Breast epithelium (tissue), 4 donors: ENCODE results near the gene FAM107A. TPM values are rescaled to one million over a fixed set of nuclear protein-coding genes. Genes with fewer than 3 reads are reported as not detected.

Experiments
- DNase-seq, 2 donors: peaks; one replicate each; pipeline ENCODE4 v3.0.0-alpha.2; 2019; ENCODE audit warnings: low spot score in 2 of 2
- H3K27ac ChIP-seq, 2 donors: fragments of 200-600 bp; sonication (generic) in 1 of 2; one replicate each; pipeline ENCODE4 v1.5.1; 2016 to 2019; ENCODE audit warnings: mild to moderate bottlenecking in 1 of 2
- H3K27me3 ChIP-seq, 2 donors: fragments of 200-600 bp; sonication (generic) in 1 of 2; one replicate each; pipeline versions ENCODE4 v1.5.1 to v1.6.0; 2017 to 2019; ENCODE audit warnings: control low read depth in 1 of 2, mild to moderate bottlenecking in 1 of 2
- H3K36me3 ChIP-seq: fragments of 200-600 bp; one replicate; pipeline ENCODE4 v1.5.1; 2019
- H3K4me1 ChIP-seq, 2 donors: fragments of 200-600 bp; sonication (generic); one replicate each; pipeline ENCODE4 v1.5.1; 2016 to 2019; ENCODE audit warnings: control low read depth in 1 of 2
- H3K4me3 ChIP-seq, 3 donors: fragments of 200-600 bp; sonication (generic); 1 replicate in 2 of 3; 2 replicates in 1 of 3; pipeline ENCODE4 v1.5.1; 2016 to 2019; ENCODE audit warnings: mild to moderate bottlenecking in 3 of 3, moderate library complexity in 2 of 3
- H3K9me3 ChIP-seq, 2 donors: fragments of 200-600 bp; sonication (generic) in 1 of 2; one replicate each; pipeline ENCODE4 v1.5.1; 2016 to 2019; ENCODE audit warnings: control low read depth in 1 of 2
- POLR2A ChIP-seq: fragments of 450-650 bp; IDR thresholded peaks from one replicate; pipeline ENCODE4 v1.6.1; 2016; ENCODE audit warnings: antibody characterized with exemption, mild to moderate bottlenecking, moderate library complexity
- POLR2AphosphoS5 ChIP-seq, 3 donors: sonication (generic); formaldehyde crosslinking; IDR thresholded peaks; one replicate each; pipeline ENCODE4 v1.6.1; 2017; ENCODE audit warnings: antibody characterized with exemption in 3 of 3
- intact Hi-C: fragments of 100-400 bp; cut with DNase I; formaldehyde crosslinking; loops from one replicate; pipeline ENCODE4 v1.15.1; 2023; ENCODE audit warnings: low total_unique reads
- total RNA-seq, 3 donors: library from RNA; depleted of rRNA; stranded (reverse); fragments of >200 nt; gene quantifications; one replicate each; pipeline ENCODE4 v1.1.0, GENCODE V29; 2016
- TF ChIP-seq, protein P1 (sequence below), 3 donors: fragments of 450-650 bp; IDR thresholded peaks; one replicate each; pipeline ENCODE4 v1.5.1; 2016 to 2017; ENCODE audit warnings: antibody characterized with exemption in 3 of 3, mild to moderate bottlenecking in 3 of 3, moderate library complexity in 3 of 3

FAM107A gene
- total RNA-seq, 3 donors from 2014 or later = 17.7 to 64.5 (median 31.9) TPM

DNA sequence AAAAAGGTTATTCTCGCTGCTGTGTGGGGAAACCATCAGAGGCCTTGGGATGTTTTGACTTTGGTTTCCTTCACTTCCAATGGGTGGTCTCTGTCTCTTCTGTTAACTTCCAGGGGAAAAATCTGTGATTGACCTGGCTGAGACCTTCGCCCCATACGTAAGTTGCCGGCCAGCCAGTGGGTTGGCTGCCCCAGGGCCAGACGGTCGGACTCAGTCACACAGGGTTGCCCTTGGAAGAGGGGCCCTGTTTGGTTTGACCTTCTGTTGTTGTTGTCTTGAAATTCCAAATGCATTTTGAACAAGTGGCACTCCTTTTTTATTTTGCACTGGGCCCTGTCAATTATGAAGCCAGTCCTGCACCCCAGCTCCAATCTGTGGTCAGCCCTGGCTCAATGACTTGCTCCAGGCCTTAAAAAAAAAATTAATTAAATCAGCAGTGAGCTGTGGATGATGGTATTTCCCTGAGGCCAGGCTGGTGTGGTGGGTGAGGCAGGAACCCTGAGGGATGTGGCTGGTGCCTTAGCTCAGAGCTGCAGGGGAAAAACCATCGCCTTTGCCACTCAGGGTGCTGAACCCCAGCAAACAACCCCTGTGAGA, 4.5 kb downstream of the FAM107A start:
- H3K36me3 ChIP-seq = no peaks in the 10 kb centered on the region
- intact Hi-C loops = no loop called here
- H3K27ac ChIP-seq = peak overlapping the region; percentile 25 to 75
- H3K4me1 ChIP-seq = no peaks in the 10 kb centered on the region
- H3K9me3 ChIP-seq = no peaks in the 10 kb centered on the region
- TF ChIP-seq POLR2A (no peak), POLR2AphosphoS5 (IDR thresholded peaks at IDR 0.05) (no peak)
- TF ChIP-seq, protein P1, sequence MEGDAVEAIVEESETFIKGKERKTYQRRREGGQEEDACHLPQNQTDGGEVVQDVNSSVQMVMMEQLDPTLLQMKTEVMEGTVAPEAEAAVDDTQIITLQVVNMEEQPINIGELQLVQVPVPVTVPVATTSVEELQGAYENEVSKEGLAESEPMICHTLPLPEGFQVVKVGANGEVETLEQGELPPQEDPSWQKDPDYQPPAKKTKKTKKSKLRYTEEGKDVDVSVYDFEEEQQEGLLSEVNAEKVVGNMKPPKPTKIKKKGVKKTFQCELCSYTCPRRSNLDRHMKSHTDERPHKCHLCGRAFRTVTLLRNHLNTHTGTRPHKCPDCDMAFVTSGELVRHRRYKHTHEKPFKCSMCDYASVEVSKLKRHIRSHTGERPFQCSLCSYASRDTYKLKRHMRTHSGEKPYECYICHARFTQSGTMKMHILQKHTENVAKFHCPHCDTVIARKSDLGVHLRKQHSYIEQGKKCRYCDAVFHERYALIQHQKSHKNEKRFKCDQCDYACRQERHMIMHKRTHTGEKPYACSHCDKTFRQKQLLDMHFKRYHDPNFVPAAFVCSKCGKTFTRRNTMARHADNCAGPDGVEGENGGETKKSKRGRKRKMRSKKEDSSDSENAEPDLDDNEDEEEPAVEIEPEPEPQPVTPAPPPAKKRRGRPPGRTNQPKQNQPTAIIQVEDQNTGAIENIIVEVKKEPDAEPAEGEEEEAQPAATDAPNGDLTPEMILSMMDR (IDR thresholded peaks at IDR 0.05) = no peak
- no peak overlapping the region for H3K4me3 ChIP-seq
- H3K27me3 ChIP-seq = no peaks in the 10 kb centered on the region
- no peak for DNase-seq

DNA sequence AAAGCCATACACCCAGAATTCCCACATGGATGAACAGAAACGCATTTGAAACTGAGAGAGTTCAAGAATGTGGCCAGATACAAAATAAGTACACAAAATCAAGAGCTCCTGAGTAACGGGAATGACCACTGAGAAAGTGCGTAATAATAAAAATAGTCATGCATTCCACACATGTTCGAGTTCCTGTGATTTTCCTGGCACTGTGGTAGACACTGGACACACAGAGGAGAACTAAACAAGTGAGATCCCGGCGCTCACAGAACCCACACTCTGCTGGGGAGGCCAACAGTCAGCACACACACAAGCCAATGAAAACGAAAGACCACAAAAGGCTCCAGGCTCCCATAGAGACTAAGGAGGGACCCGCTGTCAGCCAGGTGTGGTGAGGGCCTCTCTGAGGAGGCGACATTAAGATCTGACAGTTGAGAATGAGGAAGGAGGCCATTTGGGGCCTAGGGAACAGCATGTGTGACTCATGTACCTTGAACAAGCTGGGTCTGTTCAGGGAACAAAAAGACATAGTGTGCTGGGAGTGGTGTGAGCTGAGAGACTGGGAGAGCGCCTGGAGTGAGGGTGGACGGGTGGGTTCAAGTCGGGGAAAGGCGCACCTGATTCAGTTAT, 5.1 kb downstream of the FAM107A start:
- Histone ChIP-seq H3K4me3 (no peak overlapping the region), H3K27ac (peak overlapping the region; percentile 25 to 75), H3K4me1 (no peaks in the 10 kb centered on the region), H3K36me3 (no peaks in the 10 kb centered on the region), H3K9me3 (no peaks in the 10 kb centered on the region), H3K27me3 (no peaks in the 10 kb centered on the region)
- intact Hi-C loops = no loop called here
- no peak for TF ChIP-seq POLR2A
- peak in 1 of 3 donors; percentile 22 for TF ChIP-seq POLR2AphosphoS5 (IDR thresholded peaks at IDR 0.05)
- DNase-seq = peak in 1 of 2 donors; percentile 37

DNA sequence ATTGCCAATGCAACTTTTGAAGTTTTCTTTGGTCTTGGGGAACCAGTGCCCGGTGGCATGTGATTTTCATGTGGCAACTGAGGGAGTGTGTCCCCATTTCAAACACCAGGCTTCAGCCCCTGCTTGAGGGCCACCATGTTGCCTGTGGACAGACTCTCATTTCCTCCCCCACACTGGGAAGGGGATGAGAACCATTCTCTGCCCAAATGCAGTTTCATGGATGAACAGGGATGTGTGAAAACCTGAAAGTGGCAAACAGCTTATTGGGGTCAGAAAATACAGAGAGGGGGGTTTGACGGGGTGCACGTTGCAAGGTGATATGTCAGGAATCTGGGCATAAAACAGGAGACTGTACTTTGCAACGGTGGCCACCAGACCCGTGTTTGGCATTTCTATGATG, 6.3 kb downstream of the FAM107A start:
- no peaks in the 10 kb centered on the region for H3K36me3 ChIP-seq
- no peak for DNase-seq
- intact Hi-C loops = no loop called here
- H3K4me3 ChIP-seq = no peak overlapping the region
- no peaks in the 10 kb centered on the region for H3K4me1 ChIP-seq
- no peaks in the 10 kb centered on the region for H3K9me3 ChIP-seq
- no peak overlapping the region for H3K27ac ChIP-seq
- H3K27me3 ChIP-seq = no peaks in the 10 kb centered on the region
- TF ChIP-seq POLR2A = no peak
- TF ChIP-seq, protein P1 (IDR thresholded peaks at IDR 0.05) = no peak
- TF ChIP-seq POLR2AphosphoS5 (IDR thresholded peaks at IDR 0.05) = no peak

DNA sequence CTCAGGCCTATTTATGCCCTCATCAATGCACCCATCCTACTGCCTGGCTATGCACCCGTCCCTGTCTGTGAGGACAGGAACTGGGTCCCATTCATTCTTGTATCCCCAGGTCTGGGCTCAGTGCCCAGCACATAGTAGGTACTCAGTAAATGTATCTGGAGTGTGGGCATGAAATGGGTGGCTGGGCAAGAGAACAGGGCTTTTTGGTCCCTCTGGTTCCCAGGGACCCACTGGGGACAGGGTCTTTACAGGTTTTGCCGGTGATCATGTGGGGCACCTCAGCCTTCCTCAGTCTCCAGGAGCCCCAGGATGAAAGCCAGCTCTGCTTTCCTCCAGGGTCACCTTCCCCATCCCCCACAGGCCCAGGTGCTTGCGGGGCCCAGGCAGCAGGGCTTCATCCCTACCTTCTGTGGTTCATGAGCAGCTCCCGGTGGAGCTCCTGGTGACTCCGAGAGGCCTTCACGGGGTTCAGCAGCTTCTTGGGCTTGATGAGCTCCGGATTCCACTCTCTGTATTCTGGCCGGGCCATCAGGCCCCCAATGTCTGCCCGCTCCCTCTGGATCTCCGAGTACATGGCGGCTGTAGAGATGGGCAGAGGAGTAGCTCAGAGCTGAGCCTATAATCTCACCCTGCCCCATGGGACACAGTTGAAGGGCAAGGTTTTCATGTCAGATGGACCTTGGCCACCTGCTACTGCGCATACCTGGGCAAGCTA, 7.7 kb downstream of the FAM107A start:
- H3K4me1 ChIP-seq = no peaks in the 10 kb centered on the region
- no peaks in the 10 kb centered on the region for H3K9me3 ChIP-seq
- DNase-seq = no peak
- H3K4me3 ChIP-seq = no peak overlapping the region
- H3K27ac ChIP-seq = no peak overlapping the region
- TF ChIP-seq POLR2A = no peak
- TF ChIP-seq, protein P1 (IDR thresholded peaks at IDR 0.05) = no peak
- TF ChIP-seq POLR2AphosphoS5 (IDR thresholded peaks at IDR 0.05) = no peak
- H3K27me3 ChIP-seq = no peaks in the 10 kb centered on the region
- intact Hi-C loops = loop anchor here (5.0 kb wide), 1 partner anchor 48 kb away; no protein-coding TSS in a partner anchor
- H3K36me3 ChIP-seq = no peaks in the 10 kb centered on the region

DNA sequence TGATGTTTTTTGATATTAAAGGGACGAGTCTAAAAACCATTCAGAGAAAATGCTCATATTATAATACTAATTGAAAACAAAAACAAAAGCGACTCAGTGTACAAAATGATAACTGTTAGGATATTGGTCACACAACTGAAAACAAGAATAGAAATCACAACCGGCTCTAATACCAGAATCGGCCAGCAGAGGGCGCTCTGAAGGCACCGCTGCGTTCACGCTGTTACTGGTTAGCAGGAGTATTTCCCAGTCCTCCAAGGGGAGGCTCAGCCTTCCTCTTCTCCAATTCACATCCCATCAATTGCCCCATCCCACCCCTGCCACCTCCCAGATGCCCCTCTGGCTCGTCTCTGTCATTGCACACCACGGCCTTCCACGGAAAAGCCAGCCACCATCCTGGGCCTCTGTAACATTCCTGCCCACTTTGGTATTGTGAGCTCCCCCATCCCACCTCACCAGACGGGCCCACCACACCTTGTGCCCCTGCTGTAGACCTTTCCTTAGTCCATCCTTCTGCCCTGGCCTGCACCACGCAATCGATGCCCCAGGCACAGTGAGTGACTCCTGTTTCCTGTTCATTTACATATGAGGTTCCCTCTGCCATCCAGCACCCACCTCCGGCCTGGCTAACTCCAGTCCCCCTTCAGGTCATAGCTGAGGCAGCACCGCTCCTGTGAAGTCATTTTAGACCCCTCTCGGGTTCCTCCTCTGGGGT, 8.5 kb downstream of the FAM107A start:
- no peak for TF ChIP-seq POLR2A
- TF ChIP-seq, protein P1 (IDR thresholded peaks at IDR 0.05) = peak; percentile 87 to 90 (median 87)
- peak in 1 of 3 donors; percentile 22 for TF ChIP-seq POLR2AphosphoS5 (IDR thresholded peaks at IDR 0.05)
- DNase-seq = peak; percentile 63 to 84
- H3K9me3 ChIP-seq = no peaks in the 10 kb centered on the region
- no peak overlapping the region for H3K4me3 ChIP-seq
- no peaks in the 10 kb centered on the region for H3K4me1 ChIP-seq
- intact Hi-C loops = loop anchor here (5.0 kb wide), 1 partner anchor 49 kb away; no protein-coding TSS in a partner anchor
- no peaks in the 10 kb centered on the region for H3K27me3 ChIP-seq
- no peak overlapping the region for H3K27ac ChIP-seq
- H3K36me3 ChIP-seq = no peaks in the 10 kb centered on the region
